Measurements from ENCODE around the gene DPPA5. TPM values are rescaled to one million over a fixed set of nuclear protein-coding genes. Genes with fewer than 3 reads are reported as not detected.
"Not testable (repeated sequence)": the region's sequence is repeated elsewhere in the genome, so short reads cannot be mapped to it uniquely, and the experiment has no call there.

DPPA5 gene
- polyA plus RNA-seq, 3 donors from 2014 or later = not detected

GRCh38 chr6:73343164-73343563, 10.9 kb downstream of the DPPA5 start:
- no peaks in the 10 kb centered on the region for H3K4me1 Mint-ChIP-seq
- H3K4me3 Mint-ChIP-seq = no peak overlapping the region
- H3K27ac Mint-ChIP-seq = peak overlapping the region in 1 of 6 donors; percentile 73
- H3K9me3 Mint-ChIP-seq = no peaks in the 10 kb centered on the region
- DNase-seq = no peak
- no peaks in the 10 kb centered on the region for H3K36me3 Mint-ChIP-seq
- H3K27me3 Mint-ChIP-seq (ENCODE audit: low read depth in 3 of 3) = peaks cover 0 to 5% (median 4%) of the 10 kb centered on the region in 3 donors

- H3K36me3 Mint-ChIP-seq = no peaks in the 10 kb centered on the region
- peaks cover 0 to 3% (median 2%) of the 10 kb centered on the region in 3 donors for H3K27me3 Mint-ChIP-seq (ENCODE audit: low read depth in 3 of 3)
- no peak overlapping the region for H3K4me3 Mint-ChIP-seq
- no peaks in the 10 kb centered on the region for H3K9me3 Mint-ChIP-seq
- H3K4me1 Mint-ChIP-seq = no peaks in the 10 kb centered on the region
- no peak overlapping the region for H3K27ac Mint-ChIP-seq
- no peak for DNase-seq
Observed at GRCh38 chr6:73342174-73342573, 11.9 kb downstream of the DPPA5 start.

- Mint-ChIP-seq H3K27ac (no peak overlapping the region), H3K27me3 (ENCODE audit: low read depth in 3 of 3) (peaks cover 0 to 2% (median 0%) of the 10 kb centered on the region in 3 donors), H3K36me3 (no peaks in the 10 kb centered on the region), H3K4me1 (no peaks in the 10 kb centered on the region), H3K9me3 (no peaks in the 10 kb centered on the region), H3K4me3 (no peak overlapping the region)
- no peak for DNase-seq
Observed at GRCh38 chr6:73341335-73341734, 12.7 kb downstream of the DPPA5 start.

- no peak overlapping the region for H3K4me3 Mint-ChIP-seq
- no peaks in the 10 kb centered on the region for H3K4me1 Mint-ChIP-seq
- no peak for DNase-seq
- peaks cover 0 to 4% (median 0%) of the 10 kb centered on the region in 3 donors for H3K27me3 Mint-ChIP-seq (ENCODE audit: low read depth in 3 of 3)
- H3K27ac Mint-ChIP-seq = no peak overlapping the region
- H3K36me3 Mint-ChIP-seq = no peaks in the 10 kb centered on the region
- H3K9me3 Mint-ChIP-seq = no peaks in the 10 kb centered on the region
Observed at GRCh38 chr6:73340048-73340447, 14.0 kb downstream of the DPPA5 start.

GRCh38 chr6:73339340-73339739, 14.7 kb downstream of the DPPA5 start:
- no peak overlapping the region for H3K27ac Mint-ChIP-seq
- peaks cover 0 to 4% (median 0%) of the 10 kb centered on the region in 3 donors for H3K27me3 Mint-ChIP-seq (ENCODE audit: low read depth in 3 of 3)
- H3K36me3 Mint-ChIP-seq = no peaks in the 10 kb centered on the region
- H3K4me3 Mint-ChIP-seq = no peak overlapping the region
- H3K4me1 Mint-ChIP-seq = no peaks in the 10 kb centered on the region
- no peak for DNase-seq
- H3K9me3 Mint-ChIP-seq = no peaks in the 10 kb centered on the region

GRCh38 chr6:73329201-73329600, 24.9 kb downstream of the DPPA5 start:
- H3K4me1 Mint-ChIP-seq = no peaks in the 10 kb centered on the region
- no peak for DNase-seq
- no peak overlapping the region for H3K4me3 Mint-ChIP-seq
- peaks cover 3 to 9% (median 6%) of the 10 kb centered on the region in 3 donors for H3K27me3 Mint-ChIP-seq (ENCODE audit: low read depth in 3 of 3)
- no peak overlapping the region for H3K27ac Mint-ChIP-seq
- peaks cover 0 to 4% (median 0%) of the 10 kb centered on the region in 3 donors for H3K36me3 Mint-ChIP-seq
- H3K9me3 Mint-ChIP-seq = no peaks in the 10 kb centered on the region

- no peak overlapping the region for H3K4me3 Mint-ChIP-seq
- H3K4me1 Mint-ChIP-seq = no peaks in the 10 kb centered on the region
Observed at GRCh38 chr6:73328790-73329189, 25.3 kb downstream of the DPPA5 start.

GRCh38 chr6:73325656-73326055, 28.4 kb downstream of the DPPA5 start:
- Mint-ChIP-seq H3K27ac (no peak overlapping the region), H3K27me3 (ENCODE audit: low read depth in 3 of 3) (peaks cover 2 to 6% (median 2%) of the 10 kb centered on the region in 3 donors), H3K4me1 (no peaks in the 10 kb centered on the region), H3K36me3 (peaks cover 0 to 4% (median 0%) of the 10 kb centered on the region in 3 donors), H3K4me3 (no peak overlapping the region), H3K9me3 (no peaks in the 10 kb centered on the region)
- no peak for DNase-seq

More at GRCh38 chr6:73328790-73329189, 25.3 kb downstream of the DPPA5 start:
- H3K9me3 Mint-ChIP-seq = no peaks in the 10 kb centered on the region
- H3K27me3 Mint-ChIP-seq (ENCODE audit: low read depth in 3 of 3) = peaks cover 3 to 9% (median 6%) of the 10 kb centered on the region in 3 donors
- peaks cover 0 to 4% (median 0%) of the 10 kb centered on the region in 3 donors for H3K36me3 Mint-ChIP-seq
- no peak overlapping the region for H3K27ac Mint-ChIP-seq
- no peak for DNase-seq

GRCh38 chr6:73323323-73323722, 30.8 kb downstream of the DPPA5 start:
- DNase-seq = no peak
- H3K4me3 Mint-ChIP-seq = no peak overlapping the region
- H3K36me3 Mint-ChIP-seq = peaks cover 0 to 4% (median 0%) of the 10 kb centered on the region in 3 donors
- no peaks in the 10 kb centered on the region for H3K4me1 Mint-ChIP-seq
- H3K27ac Mint-ChIP-seq = no peak overlapping the region
- peaks cover 0 to 1% (median 0%) of the 10 kb centered on the region in 6 donors for H3K9me3 Mint-ChIP-seq
- H3K27me3 Mint-ChIP-seq (ENCODE audit: low read depth in 3 of 3) = peaks cover 0 to 3% (median 2%) of the 10 kb centered on the region in 3 donors

- H3K27ac Mint-ChIP-seq = no peak overlapping the region
- DNase-seq = no peak
- H3K9me3 Mint-ChIP-seq = peaks cover 4 to 11% (median 8%) of the 10 kb centered on the region in 6 donors
- H3K27me3 Mint-ChIP-seq (ENCODE audit: low read depth in 3 of 3) = peaks cover 12 to 18% (median 16%) of the 10 kb centered on the region in 3 donors
- H3K4me1 Mint-ChIP-seq = peaks cover 8 to 11% of the 10 kb centered on the region in 2 donors
- H3K36me3 Mint-ChIP-seq = no peaks in the 10 kb centered on the region
- peak overlapping the region in 3 of 5 donors; percentile 10 to 61 (median 30) for H3K4me3 Mint-ChIP-seq
Observed at GRCh38 chr6:73314577-73315492, 39.2 kb downstream of the DPPA5 start.

- H3K27ac Mint-ChIP-seq = peak overlapping the region; percentile 31 to 92 (median 90)
- DNase-seq = not testable (repeated sequence)
Observed at GRCh38 chr6:73310503-73310845, 43.6 kb downstream of the DPPA5 start.

GRCh38 chr6:73309785-73310502, 44.1 kb downstream of the DPPA5 start:
- H3K9me3 Mint-ChIP-seq = peaks cover 0 to 5% (median 0%) of the 10 kb centered on the region in 6 donors
- H3K27ac Mint-ChIP-seq = peak overlapping the region; percentile 80 to 92 (median 90)
- peaks cover 24 to 35% of the 10 kb centered on the region in 2 donors for H3K4me1 Mint-ChIP-seq
- peak; percentile 42 to 57 (median 56) for DNase-seq
- H3K27me3 Mint-ChIP-seq (ENCODE audit: low read depth in 3 of 3) = peaks cover 6 to 12% (median 7%) of the 10 kb centered on the region in 3 donors
- peak overlapping the region; percentile 98 to 99 (median 99) for H3K4me3 Mint-ChIP-seq
- H3K36me3 Mint-ChIP-seq = no peaks in the 10 kb centered on the region

More at GRCh38 chr6:73310503-73310845, 43.6 kb downstream of the DPPA5 start:
- Mint-ChIP-seq H3K4me1 (peaks cover 24 to 35% of the 10 kb centered on the region in 2 donors), H3K4me3 (peak overlapping the region; percentile 98 to 99 (median 99)), H3K27me3 (ENCODE audit: low read depth in 3 of 3) (peaks cover 7 to 14% (median 11%) of the 10 kb centered on the region in 3 donors)
- not testable (repeated sequence) for H3K36me3 Mint-ChIP-seq, H3K9me3 Mint-ChIP-seq

GRCh38 chr6:73309535-73309784, 44.6 kb downstream of the DPPA5 start:
- DNase-seq = peak in 1 of 3 donors; percentile 12
- peak overlapping the region; percentile 98 to 99 (median 99) for H3K4me3 Mint-ChIP-seq
- H3K9me3 Mint-ChIP-seq = peaks cover 0 to 5% (median 0%) of the 10 kb centered on the region in 6 donors
- H3K27me3 Mint-ChIP-seq (ENCODE audit: low read depth in 3 of 3) = peaks cover 6 to 12% (median 7%) of the 10 kb centered on the region in 3 donors
- peak overlapping the region; percentile 79 to 92 (median 90) for H3K27ac Mint-ChIP-seq
- H3K4me1 Mint-ChIP-seq = peaks cover 22 to 35% of the 10 kb centered on the region in 2 donors
- no peaks in the 10 kb centered on the region for H3K36me3 Mint-ChIP-seq
